GM12864 (cell line): ENCODE results near the gene RNASE8.

ENCODE experiments used
- DNase-seq: peaks from one replicate; pipeline ENCODE4 v3.0.0-alpha.2; 2011; ENCODE audit warnings: low read depth
- H3K4me3 ChIP-seq: 2 replicates; pipeline ENCODE4 v1.5.1; 2011; ENCODE audit warnings: mild to moderate bottlenecking, low read depth, low read length, control low read depth
- TF ChIP-seq, protein P1 (sequence below): IDR thresholded peaks from 2 replicates; pipeline ENCODE4 v1.5.1; 2011; ENCODE audit warnings: low read depth, mild to moderate bottlenecking, moderate library complexity, low read length, control low read depth, inconsistent platforms; ENCODE audit errors: missing control alignments

Gene RNASE8

GRCh38 chr14:21018286-21018685, 39.3 kb upstream of the RNASE8 start:
- no peak overlapping the region for H3K4me3 ChIP-seq
- DNase-seq: no peak
- TF ChIP-seq, protein P1, sequence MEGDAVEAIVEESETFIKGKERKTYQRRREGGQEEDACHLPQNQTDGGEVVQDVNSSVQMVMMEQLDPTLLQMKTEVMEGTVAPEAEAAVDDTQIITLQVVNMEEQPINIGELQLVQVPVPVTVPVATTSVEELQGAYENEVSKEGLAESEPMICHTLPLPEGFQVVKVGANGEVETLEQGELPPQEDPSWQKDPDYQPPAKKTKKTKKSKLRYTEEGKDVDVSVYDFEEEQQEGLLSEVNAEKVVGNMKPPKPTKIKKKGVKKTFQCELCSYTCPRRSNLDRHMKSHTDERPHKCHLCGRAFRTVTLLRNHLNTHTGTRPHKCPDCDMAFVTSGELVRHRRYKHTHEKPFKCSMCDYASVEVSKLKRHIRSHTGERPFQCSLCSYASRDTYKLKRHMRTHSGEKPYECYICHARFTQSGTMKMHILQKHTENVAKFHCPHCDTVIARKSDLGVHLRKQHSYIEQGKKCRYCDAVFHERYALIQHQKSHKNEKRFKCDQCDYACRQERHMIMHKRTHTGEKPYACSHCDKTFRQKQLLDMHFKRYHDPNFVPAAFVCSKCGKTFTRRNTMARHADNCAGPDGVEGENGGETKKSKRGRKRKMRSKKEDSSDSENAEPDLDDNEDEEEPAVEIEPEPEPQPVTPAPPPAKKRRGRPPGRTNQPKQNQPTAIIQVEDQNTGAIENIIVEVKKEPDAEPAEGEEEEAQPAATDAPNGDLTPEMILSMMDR: no peak

GRCh38 chr14:21018781-21019180, 38.8 kb upstream of the RNASE8 start:
- DNase-seq: no peak
- H3K4me3 ChIP-seq: no peak overlapping the region
- TF ChIP-seq, protein P1: no peak

- no peak for DNase-seq
- TF ChIP-seq, protein P1: no peak
- no peak overlapping the region for H3K4me3 ChIP-seq
These were observed 38.3 kb upstream of the RNASE8 start for GRCh38 chr14:21019366-21019765.

DNA sequence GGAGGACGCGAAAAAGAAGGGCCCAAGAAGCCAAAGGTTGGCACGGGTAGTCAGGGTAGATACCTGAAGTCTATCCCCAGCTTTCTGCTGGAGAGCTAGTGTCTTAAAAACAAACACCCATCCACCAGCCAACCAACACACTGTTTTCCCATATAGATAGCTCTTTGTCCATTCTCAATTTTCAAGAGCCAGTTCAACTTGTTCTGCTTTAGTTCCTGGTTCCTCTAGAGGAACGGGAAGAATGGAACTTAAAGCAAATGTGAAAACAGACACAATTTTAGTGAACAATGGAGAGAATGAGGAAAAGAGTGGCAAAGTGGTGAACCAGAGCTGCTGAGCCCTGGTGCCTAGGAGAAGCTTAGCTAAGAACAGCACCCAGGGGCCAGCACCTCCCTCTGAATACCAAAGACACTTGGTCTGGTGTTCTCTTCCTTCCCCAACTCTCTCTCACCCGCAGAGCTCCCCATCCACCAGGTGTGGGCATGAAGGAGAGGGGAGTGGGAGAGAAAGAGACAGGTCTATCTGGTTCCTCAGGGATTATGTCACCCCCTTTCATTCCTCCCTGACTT, 36.6 kb upstream of the RNASE8 start:
- H3K4me3 ChIP-seq: no peak overlapping the region
- TF ChIP-seq, protein P1: no peak
- DNase-seq: no peak

GRCh38 chr14:21022686-21023085, 34.9 kb upstream of the RNASE8 start:
- H3K4me3 ChIP-seq: no peak overlapping the region
- no peak for DNase-seq
- TF ChIP-seq, protein P1: no peak

DNA sequence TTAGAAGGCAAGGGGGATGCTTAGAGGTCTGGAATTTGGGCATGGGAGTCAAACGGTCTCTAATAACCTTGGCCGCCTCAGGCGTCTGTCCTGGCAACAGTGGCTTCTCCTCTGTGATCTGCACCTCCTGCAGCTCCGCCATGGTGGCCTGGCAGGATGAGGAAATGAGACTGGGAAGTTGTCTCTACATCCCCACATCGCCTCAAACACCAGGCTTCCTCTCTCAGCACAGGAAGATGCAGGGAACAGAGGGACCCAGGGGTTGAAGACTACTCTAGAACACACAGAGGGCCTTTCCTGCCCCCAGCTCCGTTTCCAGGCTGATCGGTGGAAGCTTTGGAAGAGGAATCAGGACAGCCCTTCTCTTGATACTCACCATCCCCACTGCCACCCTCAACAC, 34.4 kb upstream of the RNASE8 start:
- DNase-seq: no peak
- H3K4me3 ChIP-seq: no peak overlapping the region
- TF ChIP-seq, protein P1: no peak

DNA sequence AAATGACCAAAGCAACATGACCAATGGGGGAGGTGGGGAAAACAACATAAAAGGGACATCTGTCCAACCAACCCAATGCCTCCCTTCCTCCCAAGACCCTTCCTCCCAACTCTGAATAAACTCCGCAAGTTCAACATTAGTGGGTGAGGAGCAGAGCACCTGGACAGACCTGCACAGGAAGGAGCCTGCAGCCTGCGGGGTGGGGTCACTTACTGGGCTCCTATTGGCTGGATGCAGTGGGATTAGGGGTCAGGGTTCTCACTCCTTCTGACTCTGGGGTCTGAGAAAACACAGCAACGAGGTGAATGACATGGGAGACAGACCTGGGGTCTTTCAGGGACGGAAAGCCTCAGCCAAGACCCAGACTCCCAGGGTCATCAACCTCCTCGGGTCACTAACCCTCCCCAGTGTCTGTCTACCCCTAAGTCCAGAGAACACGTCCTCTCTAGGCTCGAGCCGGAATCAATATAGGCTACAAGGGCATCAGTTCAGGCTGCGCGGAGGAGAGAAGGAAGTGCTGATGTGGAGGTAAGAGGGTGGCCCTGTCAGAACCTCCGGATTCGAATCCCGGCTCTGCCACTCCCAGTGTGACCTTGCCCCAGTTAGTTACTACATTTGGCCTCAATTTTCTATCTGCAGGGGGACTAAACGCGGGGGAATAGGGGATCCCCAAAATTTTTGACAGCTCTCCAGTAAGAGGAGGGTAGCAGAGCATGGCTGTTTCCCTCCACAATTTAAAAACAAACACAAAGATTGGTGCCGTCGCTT, 33.6 kb upstream of the RNASE8 start:
- no peak overlapping the region for H3K4me3 ChIP-seq
- no peak for DNase-seq
- TF ChIP-seq, protein P1: no peak
